GM19372 (cell line): ENCODE measurements around the gene MNAT1.
"Not testable (repeated sequence)": the region's sequence is repeated elsewhere in the genome, so short reads cannot be mapped to it uniquely, and the experiment has no call there.

ENCODE experiments used
- ATAC-seq: cut with Tn5 transposase; IDR thresholded peaks from one replicate; pipeline ENCODE4 v1.9.1; 2021; ENCODE audit warnings: mild to moderate bottlenecking, low read depth, moderate library complexity; ENCODE audit not compliant: unreplicated experiment

The MNAT1 gene

GRCh38 chr14:60734465-60735242, at the start of gene MNAT1:
Gene MNAT1, plus strand, starts transcription at chr14:60734761. Its CDS starts 102 bp downstream, at chr14:60734863.
- ATAC-seq = peak; percentile 94

GRCh38 chr14:60686865-60687264, 47.7 kb upstream of the MNAT1 start:
- no peak for ATAC-seq

GRCh38 chr14:60691383-60692113, 43.0 kb upstream of the MNAT1 start:
- ATAC-seq = no peak

- no peak for ATAC-seq
Measured at GRCh38 chr14:60695327-60695726, 39.2 kb upstream of the MNAT1 start.

- no peak for ATAC-seq
Measured at GRCh38 chr14:60700598-60700997, 34.0 kb upstream of the MNAT1 start.

GRCh38 chr14:60705100-60705499, 29.5 kb upstream of the MNAT1 start:
- ATAC-seq = no peak

GRCh38 chr14:60707858-60708257, 26.7 kb upstream of the MNAT1 start:
- ATAC-seq = no peak

- ATAC-seq = no peak
Measured at GRCh38 chr14:60710494-60710893, 24.1 kb upstream of the MNAT1 start.

GRCh38 chr14:60713513-60713912, 21.0 kb upstream of the MNAT1 start:
- no peak for ATAC-seq

GRCh38 chr14:60720391-60720790, 14.2 kb upstream of the MNAT1 start:
- no peak for ATAC-seq

GRCh38 chr14:60720962-60721325, 13.6 kb upstream of the MNAT1 start:
- no peak for ATAC-seq

GRCh38 chr14:60721326-60722106, 13.0 kb upstream of the MNAT1 start:
- ATAC-seq = no peak

- no peak for ATAC-seq
Measured at GRCh38 chr14:60722107-60722356, 12.5 kb upstream of the MNAT1 start.

GRCh38 chr14:60722357-60723115, 12.0 kb upstream of the MNAT1 start:
- ATAC-seq = no peak

- peak; percentile 35 for ATAC-seq
Measured at GRCh38 chr14:60723116-60723906, 11.2 kb upstream of the MNAT1 start.

GRCh38 chr14:60723907-60724618, 10.5 kb upstream of the MNAT1 start, which contains the start of gene SIX4:
Gene SIX4, minus strand, starts transcription at chr14:60724351. Its CDS starts 277 bp downstream, at chr14:60724074.
- ATAC-seq = peak; percentile 71

- not testable (repeated sequence) for ATAC-seq
Measured at GRCh38 chr14:60731291-60731690, 3.3 kb upstream of the MNAT1 start.

GRCh38 chr14:60732840-60733483, 1.6 kb upstream of the MNAT1 start:
- no peak for ATAC-seq

- ATAC-seq = no peak
Measured at GRCh38 chr14:60735416-60735815, 855 bp downstream of the MNAT1 start.
